BJ (cell line): ENCODE results near the gene B4GALT6. TPM values are rescaled to one million over a fixed set of nuclear protein-coding genes. Genes with fewer than 3 reads are reported as not detected.

Experiments
- CTCF ChIA-PET: fragments of 350-600 bp; formaldehyde crosslinking; extraction: SDS; loops from one replicate; lab custom pipeline; 2021; ENCODE audit warnings: antibody characterized with exemption, inconsistent platforms; lab: Yijun Ruan, JAX
- POLR2A ChIA-PET: fragments of 300-600 bp; sonication (Branson Sonifier 250); formaldehyde crosslinking; extraction: SDS; loops from one replicate; lab custom pipeline; 2021; ENCODE audit warnings: antibody characterized with exemption; lab: Charles Lee
- DNase-seq: peaks from one replicate; pipeline ENCODE4 v3.0.0-alpha.2; 2011; ENCODE audit warnings: low read depth
- H3K27me3 ChIP-seq: 2 replicates; pipeline ENCODE4 v1.6.0; 2011; ENCODE audit warnings: low read length; ENCODE audit not compliant: control insufficient read depth, insufficient read depth
- H3K36me3 ChIP-seq: 2 replicates; pipeline ENCODE4 v1.5.1; 2011; ENCODE audit warnings: low read length; ENCODE audit not compliant: control insufficient read depth, insufficient read depth
- H3K4me3 ChIP-seq: 2 replicates; pipeline ENCODE4 v1.5.1; 2011; ENCODE audit warnings: low read depth, mild to moderate bottlenecking, control low read depth, low read length
- CTCF ChIP-seq: IDR thresholded peaks from 2 replicates; pipeline ENCODE4 v1.5.1; 2011; ENCODE audit warnings: low read depth, mild to moderate bottlenecking, control low read depth, inconsistent platforms, low read length, moderate library complexity; ENCODE audit not compliant: insufficient read depth
- polyA plus RNA-seq: library from polyadenylated mRNA; depleted of rRNA; stranded (reverse); fragments of >200 nt; gene quantifications from 2 replicates; pipeline ENCODE4 v1.2.3, GENCODE V29; 2011

B4GALT6 gene
- polyA plus RNA-seq, 1 experiment = 0.26 TPM

DNA sequence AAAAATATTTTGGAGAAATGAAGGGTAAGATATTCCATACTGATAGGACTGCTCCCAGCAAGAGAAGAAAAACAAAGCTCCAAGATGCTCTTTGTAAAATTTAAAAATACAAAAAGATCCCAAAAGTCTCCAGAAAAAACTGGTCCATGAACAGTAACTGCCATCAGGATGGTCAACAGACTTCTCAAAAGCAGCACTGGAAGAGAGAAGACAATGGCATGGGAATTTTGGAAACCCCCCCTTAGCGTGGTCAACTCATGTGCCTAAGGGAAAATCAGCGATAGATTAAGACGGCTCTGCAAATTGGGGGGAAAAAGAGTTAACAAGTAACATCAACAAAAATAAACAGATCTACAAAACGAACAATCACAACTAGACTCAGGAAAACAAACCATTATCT is 23.6 kb downstream of the B4GALT6 start:
- POLR2A ChIA-PET = no interaction called here
- TF ChIP-seq CTCF = no peak
- Histone ChIP-seq H3K4me3 (no peak overlapping the region), H3K27me3 (no peaks in the 10 kb centered on the region), H3K36me3 (no peaks in the 10 kb centered on the region)
- DNase-seq = no peak
- CTCF ChIA-PET = no interaction called here

DNA sequence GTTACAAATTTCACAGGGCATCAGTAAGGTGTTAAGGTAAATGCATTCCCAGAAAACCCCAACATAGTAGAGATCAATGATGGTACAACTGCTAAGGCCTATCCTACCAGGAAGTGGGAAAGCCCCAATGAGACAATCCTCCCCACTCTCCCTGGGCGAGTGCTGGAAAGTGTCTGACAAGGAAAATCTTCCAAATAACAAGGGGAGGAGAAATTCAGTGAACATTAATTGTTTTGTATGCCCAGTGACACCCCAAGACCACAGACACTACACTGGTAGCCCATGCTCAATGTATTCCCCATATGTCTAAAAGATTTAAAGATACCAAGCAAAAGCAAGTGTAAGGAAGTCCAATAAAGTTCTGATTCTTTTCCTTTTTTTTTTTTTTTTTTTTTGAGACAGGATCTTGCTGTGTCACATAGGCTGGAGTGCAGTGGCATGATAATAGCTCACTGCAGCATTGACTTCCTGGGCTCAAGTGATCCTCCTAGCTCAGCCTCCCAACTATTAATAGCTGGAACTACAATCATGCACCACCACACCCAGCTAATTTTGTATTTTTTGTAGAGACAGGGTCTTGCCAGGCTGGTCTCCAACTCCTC is 24.7 kb downstream of the B4GALT6 start:
- no peak for TF ChIP-seq CTCF
- POLR2A ChIA-PET = no interaction called here
- Histone ChIP-seq H3K4me3 (no peak overlapping the region), H3K27me3 (no peaks in the 10 kb centered on the region), H3K36me3 (no peaks in the 10 kb centered on the region)
- CTCF ChIA-PET = no interaction called here
- DNase-seq = no peak

- TF ChIP-seq CTCF = no peak
- ChIA-PET POLR2A (no interaction called here), CTCF (no interaction called here)
These were observed 25.5 kb downstream of the B4GALT6 start for GRCh38 chr18:31658670-31659575.

GRCh38 chr18:31657823-31658669 is 26.3 kb downstream of the B4GALT6 start:
- DNase-seq = no peak
- no peak for TF ChIP-seq CTCF
- H3K27me3 ChIP-seq = no peaks in the 10 kb centered on the region
- ChIA-PET CTCF (no interaction called here), POLR2A (no interaction called here)
- H3K36me3 ChIP-seq = no peaks in the 10 kb centered on the region
- H3K4me3 ChIP-seq = no peak overlapping the region

More at GRCh38 chr18:31658670-31659575, 25.5 kb downstream of the B4GALT6 start:
- no peak for DNase-seq
- Histone ChIP-seq H3K36me3 (no peaks in the 10 kb centered on the region), H3K4me3 (no peak overlapping the region), H3K27me3 (no peaks in the 10 kb centered on the region)
